DMS79 (cell line): Measurements from ENCODE around the gene FNIP1.
"Not testable (repeated sequence)": the region's sequence is repeated elsewhere in the genome, so short reads cannot be mapped to it uniquely, and the experiment has no call there.

ENCODE experiments used
- DNase-seq: peaks from one replicate; lab custom pipeline; 2025; lab: John Stamatoyannopoulos, UW

Gene FNIP1

DNA sequence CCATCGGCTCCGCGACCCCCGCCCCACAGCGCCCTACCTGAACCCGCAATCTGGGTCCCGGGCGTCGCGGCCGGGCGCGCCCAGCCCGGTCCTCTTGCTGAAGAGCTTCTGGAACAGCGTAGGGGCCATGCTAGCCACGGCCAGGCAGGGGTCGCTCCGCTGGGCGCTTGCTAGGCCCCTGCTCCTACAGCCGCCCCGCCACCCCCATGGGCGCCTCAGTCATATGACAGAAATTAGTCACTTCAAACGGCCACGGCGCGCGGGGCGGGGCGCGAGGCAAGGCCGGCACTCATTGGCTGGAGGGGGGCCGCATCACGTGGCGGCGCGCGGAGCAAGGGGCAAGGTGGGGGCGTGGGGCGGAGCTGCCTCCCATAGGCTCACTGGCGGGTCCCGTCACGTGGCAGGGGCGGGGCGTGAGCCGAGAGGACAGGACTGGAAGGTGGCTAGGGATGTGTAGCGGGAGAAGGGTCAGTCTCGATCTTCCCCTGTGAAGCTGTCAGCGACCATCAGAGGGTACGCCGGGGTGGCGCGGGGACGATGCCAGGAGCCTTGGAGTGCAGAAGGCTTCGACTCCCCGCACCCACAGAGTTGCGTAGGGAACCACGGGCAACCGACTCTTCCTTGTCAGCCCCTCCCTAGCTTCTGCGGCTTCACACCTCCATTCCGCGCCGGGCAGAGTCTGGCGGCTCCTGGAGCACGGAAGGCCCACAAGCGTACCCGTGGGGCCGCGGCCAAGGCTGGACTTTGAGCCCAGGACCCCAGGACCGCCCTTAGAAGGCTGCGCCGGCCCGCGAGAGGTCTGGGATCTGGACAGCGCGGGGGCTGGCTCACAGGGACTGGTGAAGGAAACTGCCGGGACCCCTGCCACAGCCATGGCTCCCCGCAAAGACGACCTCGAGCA lies at the start of gene FNIP1:
TSS of gene FNIP1 (minus strand) at position 225 of the 901 bp plus-strand sequence. CDS start at position 129, 96 bp downstream.
- DNase-seq = peak; percentile 71

DNA sequence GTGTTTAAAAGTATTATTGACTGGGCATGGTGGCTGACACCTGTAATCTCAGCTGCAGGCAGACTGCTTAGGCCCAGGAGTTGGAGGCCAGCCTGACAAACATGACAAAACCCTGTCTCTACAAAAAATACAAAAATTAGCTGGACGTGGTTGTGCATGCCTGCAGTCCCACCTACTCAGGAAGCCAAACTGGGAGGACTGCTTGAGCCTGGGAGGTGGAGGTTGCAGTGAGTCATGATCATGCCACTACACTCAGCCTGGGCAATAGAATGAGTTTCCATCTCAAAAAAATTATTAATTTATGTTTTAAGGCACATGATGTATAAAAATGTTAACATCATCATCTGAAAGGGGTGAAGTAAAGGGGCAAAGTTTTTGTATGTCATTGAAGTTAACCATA lies 49.7 kb upstream of the FNIP1 start:
- DNase-seq = no peak

DNA sequence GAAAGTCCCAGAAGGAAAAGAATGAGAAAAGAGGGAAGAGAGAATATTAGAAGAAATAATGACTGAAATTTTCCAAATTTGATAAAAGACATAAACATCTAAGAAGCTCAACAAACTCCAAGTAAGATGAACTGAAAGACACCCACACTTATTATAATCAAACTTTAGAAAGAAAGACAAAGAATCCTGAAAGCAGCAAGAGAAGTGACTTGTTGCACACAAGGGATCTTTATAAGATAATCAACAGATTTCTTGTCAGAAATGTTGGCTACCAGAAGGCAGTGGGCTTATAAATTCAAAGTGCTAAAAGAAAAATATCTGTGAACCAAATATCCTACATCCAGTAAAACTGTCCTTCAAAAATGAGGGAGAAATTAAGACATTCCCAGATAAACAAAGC lies 49.0 kb upstream of the FNIP1 start:
- DNase-seq = no peak

DNA sequence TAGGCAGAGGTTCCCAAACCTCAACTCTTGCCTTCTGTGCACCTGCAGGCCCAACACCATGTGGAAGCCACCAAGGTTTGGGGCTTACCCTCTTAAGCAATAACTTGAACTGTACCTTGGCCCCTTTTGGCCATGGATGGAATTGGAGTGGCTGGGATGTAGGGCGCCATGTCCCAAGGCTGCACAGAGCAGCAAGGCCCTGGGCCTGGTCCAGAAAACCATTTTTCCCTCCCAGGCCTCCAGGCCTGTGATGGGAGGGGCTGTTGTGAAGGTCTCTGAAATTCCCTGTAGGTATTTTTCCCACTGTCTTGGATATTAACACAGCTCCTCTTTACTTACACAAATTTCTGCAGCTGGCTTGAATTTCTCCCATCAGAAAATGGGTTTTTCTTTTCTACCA lies 46.2 kb upstream of the FNIP1 start:
- not testable (repeated sequence) for DNase-seq

DNA sequence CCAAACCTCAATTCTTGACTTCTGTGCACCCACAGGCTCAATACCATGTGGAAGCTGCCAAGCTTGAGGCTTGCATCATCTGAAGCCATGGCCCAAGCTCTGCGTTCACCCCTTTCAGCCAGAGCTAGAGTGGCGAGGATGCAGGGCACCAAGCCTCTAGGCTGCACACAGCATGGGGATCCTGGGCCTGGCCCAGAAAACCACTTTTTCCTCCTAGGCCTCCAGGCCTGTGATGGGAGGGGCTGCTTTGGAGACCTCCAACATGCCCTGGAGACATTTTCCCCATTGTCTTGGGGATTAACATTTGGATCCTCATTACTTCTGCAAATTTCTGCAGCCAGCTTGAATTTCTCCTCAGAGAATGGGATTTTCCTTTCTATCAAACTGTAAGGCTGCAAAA lies 35.9 kb upstream of the FNIP1 start:
- not testable (repeated sequence) for DNase-seq

DNA sequence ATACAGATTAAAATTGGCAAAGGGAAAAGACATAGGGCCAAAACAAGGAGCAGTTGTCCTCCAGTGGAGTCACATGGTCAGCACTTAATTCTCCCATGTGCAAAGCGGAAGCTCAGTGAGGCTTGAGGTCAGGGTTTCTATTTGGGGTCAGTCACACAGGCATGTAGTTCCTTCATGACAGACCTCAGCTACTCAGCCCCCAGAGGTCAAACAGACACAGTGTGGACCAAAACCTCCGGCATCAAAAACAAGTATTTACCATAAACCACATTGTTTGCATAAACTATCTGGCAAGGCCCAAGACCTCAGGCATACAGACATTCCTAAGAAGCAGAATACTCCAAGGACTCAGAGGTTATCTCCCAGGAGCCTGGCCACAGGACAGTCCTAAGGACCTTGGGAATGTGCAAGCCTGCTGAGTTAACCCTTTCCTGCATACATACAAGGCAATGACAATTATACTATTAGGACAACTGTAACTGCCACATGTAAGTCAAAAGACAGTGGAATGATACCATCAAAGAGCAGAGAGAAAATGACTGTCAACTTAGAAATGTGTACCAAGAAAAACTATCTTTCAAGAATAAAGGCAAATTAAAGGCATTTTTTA lies 28.7 kb upstream of the FNIP1 start:
- no peak for DNase-seq

DNA sequence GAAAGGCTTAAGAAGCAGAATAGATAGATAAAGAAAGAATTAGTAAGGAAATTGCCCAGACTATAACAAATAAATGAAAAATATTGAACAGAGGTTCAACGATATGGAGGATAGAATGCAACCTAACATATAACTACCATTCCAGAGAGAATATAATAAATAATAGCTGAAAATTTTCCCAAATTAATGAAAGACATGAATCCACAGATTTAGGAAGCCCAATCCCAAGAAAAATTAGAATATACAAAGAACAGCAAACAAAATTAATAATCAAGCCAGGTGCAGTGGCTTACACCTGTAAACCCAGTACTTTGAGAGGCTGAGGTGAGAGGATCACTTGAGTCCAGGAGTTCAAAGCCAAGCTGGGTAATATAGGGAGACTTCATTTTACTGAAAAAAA lies 27.8 kb upstream of the FNIP1 start:
- DNase-seq = no peak

DNA sequence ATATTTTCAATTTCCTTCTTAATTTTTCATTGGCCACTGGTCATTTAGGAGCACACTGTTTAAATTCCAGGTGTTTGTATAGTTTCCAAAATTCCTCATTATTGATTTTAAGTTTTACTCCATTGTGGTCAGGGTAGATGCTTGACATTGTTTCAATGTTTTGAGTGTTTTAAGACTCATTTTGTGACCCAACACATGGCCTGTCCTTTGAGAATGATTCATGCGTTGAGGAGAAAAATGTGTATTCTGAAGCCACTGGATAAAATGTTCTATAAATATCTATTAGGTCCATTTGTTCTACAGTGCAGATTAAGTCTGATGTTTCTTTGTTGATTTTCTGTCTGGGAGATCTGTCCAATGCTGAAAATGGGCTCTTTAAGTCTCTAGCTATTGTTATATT lies 24.4 kb upstream of the FNIP1 start:
- DNase-seq = no peak

DNA sequence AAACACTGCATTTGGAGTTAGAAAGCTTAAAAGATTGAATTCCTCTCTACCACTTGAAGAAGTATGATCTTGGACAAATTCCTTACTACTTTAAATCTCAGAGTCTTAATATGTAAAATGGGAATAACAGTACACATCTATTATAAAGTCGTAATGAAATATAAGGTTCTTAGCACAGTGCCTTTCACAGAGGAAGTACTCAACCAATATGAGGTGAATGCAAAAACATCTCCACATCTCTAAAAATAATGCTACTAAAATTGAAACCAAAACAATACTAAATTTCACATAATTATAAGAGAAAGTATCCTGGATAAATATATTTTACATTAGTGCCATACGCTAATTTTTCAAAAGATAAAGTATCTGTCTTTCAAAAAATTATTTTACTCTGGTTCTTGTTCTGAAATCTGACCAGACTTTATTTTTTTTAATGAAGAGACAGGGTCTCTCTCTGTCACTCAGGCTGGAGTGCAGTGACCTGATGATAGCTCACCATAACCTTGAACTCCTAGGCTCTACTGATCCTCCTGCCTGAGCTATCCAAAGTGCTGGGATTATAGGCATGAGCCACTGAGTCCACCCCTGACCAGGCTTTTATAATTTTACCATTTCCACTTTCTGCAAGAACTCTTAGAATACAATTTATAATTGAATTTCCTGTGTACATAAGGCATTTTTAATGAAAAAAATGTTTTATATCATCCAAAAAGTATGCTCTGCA lies 21.3 kb upstream of the FNIP1 start:
- no peak for DNase-seq

DNA sequence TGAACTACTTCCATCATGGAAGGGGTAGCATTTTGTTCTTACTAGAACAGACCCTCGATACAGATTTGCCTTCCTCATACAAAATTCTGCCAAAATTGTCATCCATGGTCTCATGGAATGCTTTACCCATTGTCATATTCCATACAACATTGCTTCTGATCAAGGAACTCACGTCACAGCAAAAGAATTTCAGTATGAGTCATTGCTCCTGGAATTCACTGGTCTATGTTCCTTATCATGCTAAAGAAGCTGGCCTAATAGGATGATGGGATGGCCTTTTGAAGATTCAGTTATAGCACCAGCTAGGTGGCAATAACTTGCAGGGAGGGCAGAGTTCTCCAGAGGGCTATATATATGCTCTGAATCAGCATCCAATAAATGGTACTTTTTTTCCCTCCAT lies 18.2 kb upstream of the FNIP1 start:
- DNase-seq = no peak

DNA sequence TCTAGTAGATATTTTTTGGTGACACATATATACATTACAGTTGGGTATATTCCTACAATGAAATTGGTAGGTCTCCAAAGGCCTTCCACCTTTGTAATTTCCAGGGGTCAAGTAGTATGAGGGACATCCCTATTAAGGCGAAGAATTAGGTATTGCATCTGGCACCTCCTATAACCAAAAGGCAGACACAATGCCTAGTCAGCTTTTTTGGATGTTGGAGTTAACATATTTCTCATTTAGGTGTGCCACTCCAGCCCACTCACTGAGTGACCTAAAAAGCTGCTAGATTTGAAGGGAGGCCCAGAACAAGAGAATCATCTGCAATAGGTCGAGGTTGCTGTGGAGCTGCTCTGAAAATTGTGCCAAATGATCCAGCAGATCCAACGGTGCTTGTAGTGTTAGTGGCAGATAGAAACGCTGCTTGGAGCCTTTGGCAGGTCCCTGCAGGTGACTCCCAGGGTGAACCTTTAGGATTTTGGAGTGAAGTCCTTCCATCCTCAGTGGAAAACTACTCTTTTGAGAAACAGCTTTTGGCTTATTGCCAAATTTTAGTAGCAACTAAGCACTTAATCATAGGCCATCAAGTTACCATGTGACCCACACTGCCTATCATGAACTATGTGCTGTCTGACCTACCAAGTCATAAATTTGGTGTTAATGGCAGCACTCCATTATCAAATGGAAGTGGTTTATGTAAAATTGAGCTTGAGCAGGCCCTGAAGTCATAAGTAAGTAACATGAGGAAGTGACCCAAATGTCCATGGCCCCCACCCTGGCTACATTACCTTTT lies 15.7 kb upstream of the FNIP1 start:
- no peak for DNase-seq

DNA sequence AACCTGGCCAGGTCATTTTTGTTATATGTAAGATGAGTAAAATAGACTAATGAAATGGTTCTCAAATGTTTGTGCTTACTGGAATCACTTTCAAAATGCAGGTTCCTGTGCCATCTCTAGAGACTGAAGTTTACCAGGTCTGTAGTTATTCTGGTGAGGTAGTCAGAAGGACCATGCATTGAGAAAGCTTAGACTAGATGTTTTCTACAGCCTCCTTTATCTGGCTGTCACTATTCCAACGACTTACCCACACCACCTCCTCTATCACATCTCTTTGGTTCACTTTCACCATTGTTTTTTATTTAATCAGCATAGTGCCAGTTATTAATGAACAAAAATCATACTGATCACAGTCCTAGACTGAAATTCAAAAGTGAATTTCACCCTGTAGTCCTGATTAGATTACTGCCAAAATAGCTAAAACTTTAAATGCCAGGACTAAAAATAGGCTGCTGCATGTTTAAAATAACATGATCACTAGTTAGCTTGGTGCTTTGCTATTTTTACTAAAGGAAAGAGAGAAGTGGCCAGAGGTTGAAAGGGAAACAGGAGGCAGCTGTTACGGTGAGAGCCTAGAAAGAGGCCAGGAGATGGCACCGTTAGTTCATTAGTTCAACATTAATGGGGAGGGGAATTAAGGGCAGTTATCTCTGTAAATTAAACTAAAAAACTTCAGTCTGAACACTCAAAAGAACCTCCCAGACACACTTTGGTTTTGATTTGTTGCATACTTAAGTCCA lies 13.9 kb upstream of the FNIP1 start:
- DNase-seq = no peak

DNA sequence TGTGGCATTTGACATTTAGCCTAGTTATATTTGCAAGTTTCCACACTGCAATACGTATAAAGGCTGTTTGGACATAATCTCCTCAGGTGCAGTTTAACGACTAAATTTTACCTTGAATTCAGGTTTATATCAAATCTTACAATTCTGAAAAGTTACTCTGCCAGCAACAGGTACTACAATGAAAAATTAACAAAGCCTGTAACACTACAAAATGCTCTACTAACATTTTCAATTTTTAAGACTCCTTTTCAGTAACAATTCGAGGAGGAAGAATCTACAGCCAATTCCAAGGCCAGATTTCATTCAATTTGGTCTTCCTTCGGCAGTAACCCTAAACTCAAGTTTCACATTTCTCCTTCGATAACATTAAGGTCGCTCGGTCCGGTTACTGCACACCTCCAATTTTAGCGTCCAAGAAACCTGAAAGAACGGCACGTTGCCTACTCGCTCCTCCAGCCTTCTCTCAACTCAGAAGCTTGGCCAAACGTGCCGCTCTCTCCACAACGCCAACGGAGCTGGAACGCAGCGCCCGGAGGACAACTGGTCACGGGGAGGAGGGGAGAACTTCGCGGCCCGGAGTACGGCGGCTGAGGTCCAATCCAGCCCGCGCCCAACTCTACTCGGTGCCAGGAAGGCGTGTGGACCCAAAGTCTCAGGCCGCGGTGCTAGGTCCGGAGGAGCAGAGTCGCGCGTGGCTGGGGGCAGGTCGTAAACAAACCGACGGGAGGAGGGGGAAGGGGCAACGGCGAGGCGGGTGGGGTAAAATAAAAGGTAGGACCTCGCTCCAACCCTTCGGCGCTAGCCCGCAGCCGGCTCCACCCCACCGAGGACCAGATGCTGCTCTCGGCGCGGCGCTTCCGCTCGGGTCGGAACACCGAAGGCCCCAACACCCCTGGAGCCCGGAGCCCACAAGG lies 681 bp downstream of the FNIP1 start:
- no peak for DNase-seq

DNA sequence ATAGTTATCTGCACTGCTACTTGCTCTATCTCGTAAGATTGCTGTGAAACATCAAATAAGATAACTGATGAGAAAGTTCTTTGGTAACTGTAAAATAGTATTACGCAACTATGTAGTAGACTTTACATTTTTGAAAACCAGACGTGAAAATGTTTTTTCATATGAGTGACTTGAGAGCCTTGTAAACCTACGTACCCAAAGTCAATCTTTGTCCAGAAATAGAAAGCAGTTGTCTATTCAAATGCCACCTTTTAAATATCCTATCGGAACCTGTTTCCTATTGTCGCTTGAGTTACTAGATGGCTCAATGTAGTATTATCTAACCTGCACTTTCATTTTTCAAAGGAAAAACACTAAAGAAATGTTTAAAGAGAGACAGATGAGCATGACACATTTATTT lies 1.6 kb downstream of the FNIP1 start:
- DNase-seq = no peak

DNA sequence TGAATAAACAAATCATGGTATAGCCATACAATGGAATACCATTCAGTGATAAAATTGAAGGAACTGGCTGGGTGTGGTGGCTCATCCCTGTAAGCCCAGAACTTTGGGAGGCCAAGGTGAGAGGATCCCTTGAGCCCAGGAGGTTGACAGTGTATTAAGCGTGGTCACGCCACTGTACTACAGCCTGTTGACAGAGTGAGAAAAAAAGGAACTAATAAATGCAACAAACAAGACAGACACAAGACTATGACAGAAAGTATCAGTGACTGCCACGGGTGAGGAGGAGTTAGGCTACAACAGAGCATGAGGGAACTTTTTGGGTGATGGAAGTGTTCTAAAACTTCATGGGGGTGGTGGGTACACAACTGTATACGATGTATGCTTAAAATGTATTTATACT lies 2.2 kb downstream of the FNIP1 start:
- no peak for DNase-seq

DNA sequence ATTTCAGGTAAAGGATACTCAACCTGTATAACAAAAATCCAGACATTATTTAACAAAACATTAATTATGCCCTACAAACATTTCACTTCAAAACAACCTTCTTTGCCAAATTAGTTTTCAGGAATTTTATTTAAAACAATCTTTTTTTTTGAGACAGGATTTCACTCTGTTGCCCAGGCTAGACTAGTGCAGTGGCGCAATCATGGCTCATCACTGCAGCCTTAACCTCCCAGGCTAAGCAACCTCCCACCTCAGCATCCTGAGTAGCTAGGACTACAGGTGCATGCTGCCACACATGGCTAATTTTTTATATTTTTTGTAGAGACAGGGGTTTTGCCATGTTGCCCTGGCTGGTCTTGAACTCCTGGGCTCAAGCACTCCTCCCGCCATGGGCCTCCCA lies 3.9 kb downstream of the FNIP1 start:
- DNase-seq = no peak

DNA sequence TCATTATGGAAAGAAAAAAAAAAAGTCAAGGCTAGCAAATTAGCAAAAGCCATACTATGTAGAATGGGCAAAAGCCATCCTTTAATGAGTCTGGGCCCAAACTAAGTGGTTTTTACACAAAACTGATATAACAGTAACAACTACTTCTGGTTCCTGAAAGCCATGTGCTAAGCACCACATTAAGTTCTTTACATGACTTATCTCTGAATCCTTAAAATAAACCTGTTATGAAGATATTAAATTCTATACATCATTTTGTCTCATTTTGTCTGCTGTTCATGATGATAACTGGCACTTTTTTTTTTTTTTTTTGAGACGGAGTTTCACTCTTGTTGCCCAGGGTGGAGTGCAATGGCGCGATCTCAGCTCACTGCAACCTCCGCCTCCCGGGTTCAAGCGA lies 5.0 kb downstream of the FNIP1 start:
- no peak for DNase-seq

DNA sequence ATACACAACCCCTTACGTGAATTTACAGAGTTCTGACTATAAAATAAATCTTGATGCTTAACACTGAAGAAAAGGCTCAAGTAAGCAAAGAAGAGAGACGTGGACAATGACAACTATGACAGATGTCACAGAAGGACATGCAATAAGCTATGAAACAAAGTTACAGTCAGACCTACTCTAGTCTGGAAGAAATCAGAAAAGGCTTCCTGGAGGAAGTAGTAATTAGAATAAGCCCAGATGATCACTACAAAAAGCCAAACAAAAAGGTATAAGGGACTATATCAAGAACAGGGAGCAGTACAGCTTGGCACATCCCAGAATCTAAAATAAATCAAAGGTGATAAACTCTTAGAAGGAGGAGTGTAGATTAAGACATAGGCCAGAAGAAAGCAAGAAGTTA lies 6.3 kb downstream of the FNIP1 start:
- DNase-seq = no peak

DNA sequence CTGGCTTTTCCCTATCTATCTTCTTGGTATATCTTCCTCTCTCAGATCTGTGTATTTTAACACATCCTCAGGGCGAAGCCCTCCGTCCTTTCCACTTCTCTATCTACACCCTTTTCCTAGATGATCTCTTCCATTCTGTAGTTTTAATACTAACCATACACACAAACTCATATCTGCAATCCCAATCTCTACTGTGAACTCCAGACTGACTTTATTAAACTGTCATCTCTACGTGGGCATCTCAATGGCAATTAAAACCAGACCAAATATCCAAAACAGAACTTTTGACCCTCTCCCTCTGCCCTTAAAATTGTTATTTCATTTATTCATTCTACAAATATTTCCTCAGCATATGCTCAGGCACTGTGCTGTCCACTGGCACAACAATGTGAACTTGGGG lies 7.1 kb downstream of the FNIP1 start:
- no peak for DNase-seq

DNA sequence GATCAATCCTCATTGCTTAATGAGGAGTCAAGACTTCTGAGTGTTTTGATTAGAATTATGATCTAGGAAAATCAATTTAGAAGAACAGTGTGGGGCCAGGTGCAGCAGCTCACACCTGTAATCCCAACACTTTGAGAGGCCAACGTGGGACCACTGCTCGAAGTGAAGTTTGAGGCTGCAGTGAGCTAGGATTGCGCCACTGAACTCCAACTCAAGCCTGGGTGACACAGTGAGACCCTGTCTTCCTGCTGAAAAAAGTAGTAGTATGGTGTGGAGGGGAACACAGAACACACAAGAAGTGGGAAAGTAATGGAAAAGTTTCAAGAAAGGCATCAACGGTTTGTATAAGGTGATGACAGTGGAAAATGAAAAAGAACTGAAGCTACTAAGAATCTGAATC lies 9.1 kb downstream of the FNIP1 start:
- no peak for DNase-seq
